ENCODE results near the gene SPAG6.

Gene SPAG6

DNA sequence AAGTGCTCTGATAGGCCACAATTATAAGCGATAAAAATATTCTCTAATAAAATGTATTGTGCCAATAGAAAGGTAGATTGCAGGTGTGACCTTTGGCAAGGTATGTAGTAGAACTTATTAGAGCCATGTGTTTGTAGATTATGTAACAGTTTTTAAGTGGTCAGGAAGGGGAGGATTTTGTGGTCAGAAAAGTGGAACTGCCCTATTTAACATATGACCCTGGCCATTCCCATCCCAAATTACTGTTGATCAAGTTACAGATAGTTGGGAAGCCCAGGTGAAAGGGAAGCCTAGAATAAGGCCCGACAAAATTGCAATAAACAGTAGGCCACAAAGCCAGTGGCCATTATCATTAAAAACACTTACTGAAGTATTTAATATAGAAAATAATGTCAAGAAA lies 89.2 kb downstream of the SPAG6 start:
- DNase-seq (ENCODE audit: low read depth) = no peak

- DNase-seq (ENCODE audit: low read depth) = no peak
Observed at GRCh38 chr10:22435650-22436049, 90.4 kb downstream of the SPAG6 start.

GRCh38 chr10:22436526-22436892 lies 91.2 kb downstream of the SPAG6 start:
- no peak for DNase-seq (ENCODE audit: low read depth)

GRCh38 chr10:22436893-22437619 lies 91.8 kb downstream of the SPAG6 start:
- peak; percentile 59 for DNase-seq (ENCODE audit: low read depth)

- DNase-seq (ENCODE audit: low read depth) = no peak
Observed at GRCh38 chr10:22437620-22438588, 92.6 kb downstream of the SPAG6 start.

- DNase-seq (ENCODE audit: low read depth) = no peak
Observed at GRCh38 chr10:22438711-22439110, 93.4 kb downstream of the SPAG6 start.

- DNase-seq (ENCODE audit: low read depth) = no peak
Observed at GRCh38 chr10:22442063-22442462, 96.8 kb downstream of the SPAG6 start.

- no peak for DNase-seq (ENCODE audit: low read depth)
Observed at GRCh38 chr10:22442468-22442867, 97.2 kb downstream of the SPAG6 start.

DNA sequence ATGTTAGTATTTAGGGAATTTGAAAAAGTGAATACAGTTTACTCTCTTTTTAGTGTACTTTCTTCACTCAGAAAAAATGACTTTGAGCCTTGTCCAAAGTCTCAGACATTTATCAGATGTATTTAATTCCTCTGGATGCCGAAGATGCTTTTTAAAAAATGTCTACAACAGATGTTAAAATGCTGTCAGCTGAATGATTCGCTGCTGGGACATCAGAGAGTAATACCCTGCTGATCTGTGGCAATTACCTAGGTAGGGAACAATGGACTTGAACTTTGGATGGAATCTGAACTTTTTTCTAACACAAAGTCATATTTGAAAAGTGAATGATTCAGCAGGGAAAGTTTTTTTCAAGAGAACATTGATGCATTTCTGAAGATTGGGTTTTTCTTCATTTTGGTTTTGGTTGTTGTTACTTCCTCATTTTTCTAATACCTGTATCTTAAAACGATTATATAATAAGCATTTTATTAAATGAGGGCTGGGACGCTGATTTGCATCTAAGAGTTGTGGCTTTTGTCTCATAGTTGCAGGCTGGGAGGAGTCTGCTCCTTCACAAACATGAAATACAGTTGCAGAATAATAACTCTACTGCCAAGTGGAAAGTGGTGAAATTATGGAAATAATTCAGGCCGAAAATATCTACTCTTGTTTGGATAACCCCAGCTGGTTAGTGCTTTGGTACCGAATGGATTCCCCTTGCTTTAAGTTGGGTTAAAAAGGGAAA lies 98.0 kb downstream of the SPAG6 start:
- no peak for DNase-seq (ENCODE audit: low read depth)

DNA sequence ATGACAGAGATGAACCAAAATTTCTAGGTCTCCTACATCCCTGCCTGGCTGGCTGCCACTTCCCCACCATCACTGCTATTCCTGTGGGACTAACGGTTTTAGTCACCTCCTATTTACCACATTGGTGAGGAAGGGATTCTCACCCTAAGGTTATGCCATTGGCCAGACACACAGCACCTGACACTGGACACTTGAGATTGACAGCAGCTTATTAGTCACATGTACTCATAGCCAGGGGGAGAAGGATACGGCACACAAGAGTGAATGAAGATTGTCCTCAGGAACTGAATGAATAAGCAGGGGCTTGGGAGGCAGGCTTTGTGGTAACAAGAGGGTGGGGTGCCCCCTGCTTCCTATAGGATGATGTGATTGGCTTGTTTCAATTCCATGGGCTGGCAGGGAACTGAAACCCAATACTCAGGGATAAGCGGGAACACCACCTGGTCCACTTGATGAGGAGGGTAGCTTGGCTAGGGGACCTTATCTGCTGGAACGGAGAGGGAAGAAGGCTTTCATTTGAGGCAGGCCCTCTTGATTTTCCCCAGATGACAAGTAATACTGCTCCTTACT lies 99.0 kb downstream of the SPAG6 start:
- no peak for DNase-seq (ENCODE audit: low read depth)

DNA sequence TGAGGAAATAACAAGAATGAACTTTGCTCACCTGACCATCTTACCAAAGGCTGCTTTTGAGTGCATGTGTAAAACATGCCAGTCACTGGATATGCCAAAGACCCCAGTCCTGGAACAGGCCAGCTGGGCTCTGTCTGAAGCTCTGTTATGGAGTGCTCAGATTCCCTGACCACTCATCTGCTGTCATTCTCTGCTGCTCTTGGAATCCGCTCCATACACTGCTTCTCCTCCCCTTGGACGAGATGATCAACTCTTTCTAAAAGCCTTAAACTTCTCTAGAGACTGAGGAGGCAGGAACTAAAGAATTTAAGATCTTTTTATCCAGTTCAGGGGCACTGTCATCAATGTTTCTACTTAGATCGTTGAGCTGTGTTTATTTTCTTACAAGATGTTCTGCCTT lies 100.2 kb downstream of the SPAG6 start:
- DNase-seq (ENCODE audit: low read depth) = no peak

DNA sequence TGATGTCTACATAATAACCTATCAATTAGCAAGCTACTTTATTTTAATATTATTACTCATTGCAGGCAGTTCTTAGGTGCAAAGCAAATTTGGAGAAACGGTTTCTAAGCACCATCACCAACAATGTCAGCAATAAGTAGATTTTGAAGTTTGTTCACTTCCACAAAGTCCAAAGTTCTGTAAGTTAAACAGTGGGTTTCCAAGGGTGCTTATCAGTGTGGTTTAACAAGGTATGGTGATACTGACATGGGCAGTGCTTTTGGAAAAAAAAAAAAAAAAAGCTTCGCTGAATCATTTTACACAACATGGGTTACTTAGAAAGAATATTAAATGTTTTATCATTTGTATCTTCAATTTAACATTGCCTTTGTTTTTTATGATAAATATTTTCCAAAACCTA lies 101.8 kb downstream of the SPAG6 start:
- DNase-seq (ENCODE audit: low read depth) = no peak

GRCh38 chr10:22451346-22451745 lies 106.0 kb downstream of the SPAG6 start:
- no peak for DNase-seq (ENCODE audit: low read depth)

GRCh38 chr10:22453320-22453719 lies 108.0 kb downstream of the SPAG6 start:
- DNase-seq (ENCODE audit: low read depth) = no peak

DNA sequence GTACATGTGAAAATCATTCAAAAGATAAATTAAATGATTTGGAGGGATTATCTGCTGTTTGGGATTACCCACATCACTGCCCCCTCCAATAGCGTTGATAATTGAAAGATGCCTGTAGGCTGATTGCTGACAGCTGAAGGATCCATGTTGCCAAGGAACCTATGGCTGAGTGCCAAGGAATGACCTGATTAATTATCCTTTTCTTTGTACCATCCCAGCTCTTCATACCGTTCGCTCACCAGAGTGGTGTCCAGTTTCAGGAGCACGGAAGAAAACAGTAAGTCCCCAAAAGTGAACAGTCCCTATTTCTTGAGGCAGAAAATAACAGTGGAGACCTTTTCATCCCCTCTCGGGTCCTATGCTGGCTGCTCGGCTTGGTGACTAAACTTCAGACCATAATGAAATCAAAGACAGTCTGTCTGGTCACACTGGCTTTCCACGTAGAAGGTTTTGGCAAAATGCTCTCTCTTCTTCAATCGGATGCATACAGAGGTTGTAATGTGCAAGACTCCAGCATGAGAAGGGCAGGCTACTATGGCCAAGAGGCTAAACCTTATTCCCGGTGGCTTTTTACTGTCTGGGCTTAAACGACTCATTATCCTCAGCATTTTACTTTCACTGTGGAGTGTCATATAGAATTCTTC lies 108.8 kb downstream of the SPAG6 start:
- no peak for DNase-seq (ENCODE audit: low read depth)

DNA sequence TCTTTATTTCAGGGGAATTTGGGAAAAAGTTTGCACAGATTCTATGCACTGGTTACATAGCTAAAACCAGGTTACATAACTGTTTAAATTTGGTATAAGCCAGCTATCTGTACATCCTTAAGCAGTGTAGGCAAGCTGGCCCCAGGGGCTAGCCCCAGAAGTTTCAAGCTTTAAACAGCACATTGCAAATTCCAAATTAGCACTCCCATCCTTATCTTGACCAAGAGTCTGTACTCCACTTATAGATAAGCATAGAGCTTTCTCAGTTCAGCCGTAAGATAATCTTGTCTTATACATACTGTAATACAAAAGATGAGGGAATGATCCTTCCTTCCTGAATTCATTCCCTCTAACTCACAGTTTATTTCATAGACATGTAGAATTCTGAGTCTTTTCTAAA lies 109.3 kb downstream of the SPAG6 start:
- DNase-seq (ENCODE audit: low read depth) = no peak

DNA sequence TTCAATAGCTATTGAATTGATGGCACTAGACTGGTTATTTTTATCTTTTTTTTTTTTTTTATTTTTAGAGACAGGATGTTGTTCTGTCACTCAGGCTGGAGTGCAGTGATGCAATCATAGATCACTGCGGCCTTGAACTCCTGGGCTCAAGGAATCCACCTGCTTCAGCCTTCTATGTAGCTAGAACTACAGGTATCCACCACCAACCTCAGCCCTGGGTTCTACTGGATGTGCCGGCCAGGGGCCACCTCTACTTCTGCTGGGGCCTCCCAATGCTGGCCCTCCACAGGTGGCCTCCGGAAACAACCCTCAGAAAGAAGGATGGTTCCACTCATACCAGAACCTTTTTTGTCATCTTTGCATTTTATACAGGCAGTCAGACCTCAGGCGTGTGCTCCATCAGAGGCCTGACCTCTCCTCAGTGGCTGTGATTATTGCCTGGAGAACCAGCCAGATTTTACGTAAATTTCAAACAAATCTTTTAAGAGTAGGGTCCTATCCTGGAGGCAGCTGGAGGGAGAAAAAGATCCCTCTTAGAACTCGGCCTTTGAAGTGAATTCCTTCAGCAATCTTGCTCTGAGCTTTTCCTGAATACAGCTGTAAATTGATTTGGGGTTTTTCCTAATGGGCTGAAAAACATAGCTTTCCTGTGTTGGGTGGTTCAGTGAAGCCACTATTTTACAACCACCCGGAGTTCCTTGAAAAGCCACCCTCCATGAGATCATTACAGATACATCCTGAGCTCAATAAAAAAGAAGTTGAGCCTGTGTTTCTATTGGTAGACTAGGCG lies 110.0 kb downstream of the SPAG6 start:
- DNase-seq (ENCODE audit: low read depth) = no peak

- no peak for DNase-seq (ENCODE audit: low read depth)
Observed at GRCh38 chr10:22456486-22456885, 111.2 kb downstream of the SPAG6 start.

GRCh38 chr10:22458272-22459038 lies 113.2 kb downstream of the SPAG6 start:
- no peak for DNase-seq (ENCODE audit: low read depth)

GRCh38 chr10:22459496-22459895 lies 114.2 kb downstream of the SPAG6 start:
- DNase-seq (ENCODE audit: low read depth) = no peak
